ENCODE measurements around the gene COL28A1. TPM values are rescaled to one million over a fixed set of nuclear protein-coding genes. Genes with fewer than 3 reads are reported as not detected.

Gene COL28A1
- total RNA-seq, 1 donor from 2014 or later: 0.28 TPM

- no peaks in the 10 kb centered on the region for H3K4me1 Mint-ChIP-seq
- no peak for TF ChIP-seq CTCF (conservative IDR thresholded peaks at IDR 0.05)
- no peak overlapping the region for H3K27ac Mint-ChIP-seq (ENCODE audit: unreplicated experiment)
- peaks cover 23% of the 10 kb centered on the region for H3K9me3 Mint-ChIP-seq
- no peak overlapping the region for H3K4me3 Mint-ChIP-seq
- no peaks in the 10 kb centered on the region for H3K27me3 Mint-ChIP-seq (ENCODE audit: low read depth)
- H3K36me3 Mint-ChIP-seq (ENCODE audit: low read depth): peaks cover 18% of the 10 kb centered on the region
- no peak for DNase-seq (ENCODE audit: low read depth, low spot score)
These were observed 21.6 kb upstream of the COL28A1 start for GRCh38 chr7:7557252-7557651.

GRCh38 chr7:7556852-7557251, 21.2 kb upstream of the COL28A1 start:
- Mint-ChIP-seq H3K27me3 (ENCODE audit: low read depth) (no peaks in the 10 kb centered on the region), H3K4me1 (no peaks in the 10 kb centered on the region), H3K4me3 (no peak overlapping the region), H3K9me3 (peaks cover 23% of the 10 kb centered on the region), H3K36me3 (ENCODE audit: low read depth) (peaks cover 18% of the 10 kb centered on the region), H3K27ac (ENCODE audit: unreplicated experiment) (no peak overlapping the region)
- DNase-seq (ENCODE audit: low read depth, low spot score): no peak
- TF ChIP-seq CTCF (conservative IDR thresholded peaks at IDR 0.05): no peak

GRCh38 chr7:7554649-7555575, 19.2 kb upstream of the COL28A1 start:
- peaks cover 12% of the 10 kb centered on the region for H3K36me3 Mint-ChIP-seq (ENCODE audit: low read depth)
- no peak for DNase-seq (ENCODE audit: low read depth, low spot score)
- no peak for TF ChIP-seq CTCF (conservative IDR thresholded peaks at IDR 0.05)
- no peaks in the 10 kb centered on the region for H3K4me1 Mint-ChIP-seq
- no peaks in the 10 kb centered on the region for H3K27me3 Mint-ChIP-seq (ENCODE audit: low read depth)
- H3K9me3 Mint-ChIP-seq: peaks cover 15% of the 10 kb centered on the region
- H3K4me3 Mint-ChIP-seq: no peak overlapping the region
- H3K27ac Mint-ChIP-seq (ENCODE audit: unreplicated experiment): no peak overlapping the region

- no peaks in the 10 kb centered on the region for H3K4me1 Mint-ChIP-seq
- peaks cover 6% of the 10 kb centered on the region for H3K36me3 Mint-ChIP-seq (ENCODE audit: low read depth)
- peaks cover 10% of the 10 kb centered on the region for H3K9me3 Mint-ChIP-seq
- no peaks in the 10 kb centered on the region for H3K27me3 Mint-ChIP-seq (ENCODE audit: low read depth)
- no peak overlapping the region for H3K4me3 Mint-ChIP-seq
- no peak overlapping the region for H3K27ac Mint-ChIP-seq (ENCODE audit: unreplicated experiment)
- TF ChIP-seq CTCF (conservative IDR thresholded peaks at IDR 0.05): no peak
- DNase-seq (ENCODE audit: low read depth, low spot score): no peak
These were observed 18.4 kb upstream of the COL28A1 start for GRCh38 chr7:7554021-7554432.

GRCh38 chr7:7553386-7553785, 17.7 kb upstream of the COL28A1 start:
- Mint-ChIP-seq H3K36me3 (ENCODE audit: low read depth) (peaks cover under 1% of the 10 kb centered on the region), H3K4me3 (no peak overlapping the region), H3K4me1 (no peaks in the 10 kb centered on the region), H3K9me3 (peaks cover 4% of the 10 kb centered on the region), H3K27ac (ENCODE audit: unreplicated experiment) (no peak overlapping the region), H3K27me3 (ENCODE audit: low read depth) (no peaks in the 10 kb centered on the region)
- DNase-seq (ENCODE audit: low read depth, low spot score): no peak
- no peak for TF ChIP-seq CTCF (conservative IDR thresholded peaks at IDR 0.05)

Data from neural crest cell (in vitro differentiated cells).